Upper lobe of left lung (tissue), 4 donors: ENCODE data around the gene PIK3IP1.

Source experiments
- CTCF ChIP-seq, 6 experiments: fragments of 450-650 bp in 4 of 6; fragments of 200-600 bp in 2 of 6; sonication (generic) in 2 of 6; IDR thresholded peaks; one replicate each; pipeline ENCODE4 v1.5.1; 2016 to 2019; ENCODE audit warnings: antibody characterized with exemption in 6 of 6
- POLR2A ChIP-seq, 4 donors: fragments of 450-650 bp; IDR thresholded peaks; one replicate each; pipeline ENCODE4 v1.5.1; 2016 to 2017; ENCODE audit warnings: antibody characterized with exemption in 4 of 4, mild to moderate bottlenecking in 2 of 4

DNA sequence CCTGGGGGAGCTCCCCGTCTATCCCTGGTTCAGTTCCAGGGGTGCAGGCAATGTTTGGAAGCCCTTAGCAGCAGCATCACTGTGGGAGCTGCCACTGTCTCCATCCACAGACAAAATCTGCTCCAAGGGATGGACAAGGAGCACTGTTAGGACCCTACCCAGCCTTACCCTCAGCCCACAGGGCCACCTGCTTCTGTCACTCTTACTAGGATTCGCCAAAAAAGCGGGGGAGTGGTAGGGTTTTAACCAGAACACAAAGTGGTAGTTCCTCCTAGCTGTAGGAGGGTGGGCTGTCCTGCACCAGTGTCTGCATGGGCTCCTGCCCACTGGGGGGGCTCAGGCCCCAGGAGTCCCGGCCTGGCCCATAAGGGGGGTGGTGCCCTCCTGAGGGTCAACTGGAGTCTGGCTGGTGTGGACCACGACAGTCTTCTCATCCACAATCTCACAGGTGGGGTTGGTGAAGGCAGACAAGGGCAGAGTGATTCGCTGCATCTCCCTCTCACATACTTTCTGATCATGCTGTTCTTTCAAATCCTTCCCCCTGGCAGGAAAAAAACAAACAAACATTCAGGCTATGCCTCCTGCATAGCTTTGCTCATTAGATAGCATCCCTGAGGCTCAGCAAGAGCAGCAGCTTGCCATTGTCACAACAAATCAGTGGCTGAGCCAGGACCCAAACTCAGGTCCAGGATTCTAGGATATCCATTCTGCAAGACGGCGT lies 9.4 kb downstream of the PIK3IP1 start:
- TF ChIP-seq CTCF (IDR thresholded peaks at IDR 0.05) (no peak), POLR2A (IDR thresholded peaks at IDR 0.05) (no peak)
